DOHH2 (cell line): ENCODE data around the gene CYB561A3.

Source experiments
- H3F3A ChIP-seq: fragments of 200-600 bp; sonication (generic), shearing (Covaris generic); 2 replicates; pipeline ENCODE4 v1.6.0; 2016; ENCODE audit warnings: antibody characterized with exemption, mild to moderate bottlenecking; ENCODE audit not compliant: control insufficient read depth, insufficient read depth
- H3K27ac ChIP-seq: fragments of 200-600 bp; sonication (generic); 2 replicates; pipeline ENCODE4 v1.5.1; 2014; ENCODE audit warnings: low read depth, mild to moderate bottlenecking, low read length, moderate library complexity
- H3K27me3 ChIP-seq: fragments of 200-600 bp; sonication (generic); 2 replicates; pipeline ENCODE4 v1.6.1; 2014; ENCODE audit warnings: mild to moderate bottlenecking, low read length, mixed read lengths; ENCODE audit not compliant: control insufficient read depth
- H3K36me3 ChIP-seq: fragments of 200-600 bp; sonication (generic); 2 replicates; pipeline ENCODE4 v1.6.1; 2014; ENCODE audit warnings: mild to moderate bottlenecking, low read length, moderate library complexity, mixed read lengths; ENCODE audit not compliant: control insufficient read depth
- H3K4me1 ChIP-seq: fragments of 200-600 bp; sonication (generic); 2 replicates; pipeline ENCODE4 v1.6.1; 2014; ENCODE audit warnings: mild to moderate bottlenecking, low read length, mixed read lengths; ENCODE audit not compliant: control insufficient read depth
- H3K4me2 ChIP-seq: fragments of 200-600 bp; sonication (generic); 2 replicates; pipeline ENCODE4 v1.6.0; 2014; ENCODE audit warnings: mild to moderate bottlenecking, low read length, moderate library complexity
- H3K4me3 ChIP-seq: fragments of 200-600 bp; sonication (generic); 2 replicates; pipeline ENCODE4 v1.5.1; 2014; ENCODE audit warnings: mild to moderate bottlenecking, low read length, mixed read lengths
- H3K79me2 ChIP-seq: fragments of 200-600 bp; sonication (generic); 2 replicates; pipeline ENCODE4 v1.6.1; 2014; ENCODE audit warnings: mild to moderate bottlenecking, low read length, mixed read lengths; ENCODE audit not compliant: control insufficient read depth
- H3K9me2 ChIP-seq: fragments of 200-600 bp; sonication (generic); replicated peaks from 2 replicates; pipeline ENCODE4 v1.6.1; 2014; ENCODE audit warnings: mild to moderate bottlenecking, low read length, mixed read lengths; ENCODE audit not compliant: control insufficient read depth
- H3K9me3 ChIP-seq: fragments of 200-600 bp; sonication (generic); 2 replicates; pipeline ENCODE4 v1.6.1; 2014; ENCODE audit warnings: antibody characterized with exemption, low read length, mixed read lengths; ENCODE audit not compliant: control insufficient read depth, insufficient read depth
- H4K20me1 ChIP-seq: fragments of 200-600 bp; sonication (generic); 2 replicates; pipeline ENCODE4 v1.6.0; 2014; ENCODE audit warnings: low read depth, mild to moderate bottlenecking, antibody characterized with exemption, low read length, moderate library complexity; ENCODE audit not compliant: control insufficient read depth, insufficient read depth
- EZH2phosphoT487 ChIP-seq: fragments of 200-600 bp; sonication (generic); IDR thresholded peaks from 2 replicates; pipeline ENCODE4 v1.6.1; 2017; ENCODE audit warnings: borderline replicate concordance, mild to moderate bottlenecking, antibody characterized with exemption, low read length, moderate library complexity, mixed read lengths
- TF ChIP-seq, protein P1 (sequence below): fragments of 200-600 bp; sonication (generic); IDR thresholded peaks from one replicate; pipeline ENCODE4 v1.5.1; 2014; ENCODE audit warnings: antibody characterized with exemption, mild to moderate bottlenecking, low read depth, low read length; ENCODE audit not compliant: poor library complexity, severe bottlenecking

CYB561A3 gene

DNA sequence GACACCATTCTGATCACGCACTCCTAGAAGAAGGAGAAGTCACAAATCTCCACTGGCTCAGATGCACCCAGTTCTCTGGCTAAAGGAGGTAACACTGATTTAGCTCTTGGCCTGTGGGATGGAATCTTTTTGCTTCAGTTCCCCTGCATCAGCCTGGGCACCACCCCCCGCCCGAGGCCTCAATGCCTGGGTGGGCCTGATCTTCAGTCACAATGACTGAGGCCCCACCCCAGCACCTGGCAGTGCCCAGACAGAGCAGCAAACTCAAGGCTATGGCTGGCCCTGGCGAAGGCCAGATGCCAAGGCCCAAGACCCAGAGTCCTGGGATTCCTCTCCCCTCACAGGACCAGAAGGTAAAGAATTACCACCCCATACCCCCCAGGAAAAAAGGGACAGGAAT is 5.0 kb downstream of the CYB561A3 start:
- H3K27me3 ChIP-seq: no peaks in the 10 kb centered on the region
- no peaks in the 10 kb centered on the region for H3K9me3 ChIP-seq
- H3K9me2 ChIP-seq: no peaks in the 10 kb centered on the region
- H4K20me1 ChIP-seq: no peaks in the 10 kb centered on the region
- H3K27ac ChIP-seq: peak overlapping the region; percentile 98
- H3K4me2 ChIP-seq: peak overlapping the region; percentile 98
- peak overlapping the region; percentile 99 for H3K4me3 ChIP-seq
- H3F3A ChIP-seq: peaks cover 42% of the 10 kb centered on the region
- TF ChIP-seq EZH2phosphoT487: no peak
- TF ChIP-seq, protein P1, sequence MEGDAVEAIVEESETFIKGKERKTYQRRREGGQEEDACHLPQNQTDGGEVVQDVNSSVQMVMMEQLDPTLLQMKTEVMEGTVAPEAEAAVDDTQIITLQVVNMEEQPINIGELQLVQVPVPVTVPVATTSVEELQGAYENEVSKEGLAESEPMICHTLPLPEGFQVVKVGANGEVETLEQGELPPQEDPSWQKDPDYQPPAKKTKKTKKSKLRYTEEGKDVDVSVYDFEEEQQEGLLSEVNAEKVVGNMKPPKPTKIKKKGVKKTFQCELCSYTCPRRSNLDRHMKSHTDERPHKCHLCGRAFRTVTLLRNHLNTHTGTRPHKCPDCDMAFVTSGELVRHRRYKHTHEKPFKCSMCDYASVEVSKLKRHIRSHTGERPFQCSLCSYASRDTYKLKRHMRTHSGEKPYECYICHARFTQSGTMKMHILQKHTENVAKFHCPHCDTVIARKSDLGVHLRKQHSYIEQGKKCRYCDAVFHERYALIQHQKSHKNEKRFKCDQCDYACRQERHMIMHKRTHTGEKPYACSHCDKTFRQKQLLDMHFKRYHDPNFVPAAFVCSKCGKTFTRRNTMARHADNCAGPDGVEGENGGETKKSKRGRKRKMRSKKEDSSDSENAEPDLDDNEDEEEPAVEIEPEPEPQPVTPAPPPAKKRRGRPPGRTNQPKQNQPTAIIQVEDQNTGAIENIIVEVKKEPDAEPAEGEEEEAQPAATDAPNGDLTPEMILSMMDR: no peak
- peaks cover 68% of the 10 kb centered on the region for H3K79me2 ChIP-seq
- H3K36me3 ChIP-seq: peaks cover 72% of the 10 kb centered on the region
- H3K4me1 ChIP-seq: peaks cover 74% of the 10 kb centered on the region

DNA sequence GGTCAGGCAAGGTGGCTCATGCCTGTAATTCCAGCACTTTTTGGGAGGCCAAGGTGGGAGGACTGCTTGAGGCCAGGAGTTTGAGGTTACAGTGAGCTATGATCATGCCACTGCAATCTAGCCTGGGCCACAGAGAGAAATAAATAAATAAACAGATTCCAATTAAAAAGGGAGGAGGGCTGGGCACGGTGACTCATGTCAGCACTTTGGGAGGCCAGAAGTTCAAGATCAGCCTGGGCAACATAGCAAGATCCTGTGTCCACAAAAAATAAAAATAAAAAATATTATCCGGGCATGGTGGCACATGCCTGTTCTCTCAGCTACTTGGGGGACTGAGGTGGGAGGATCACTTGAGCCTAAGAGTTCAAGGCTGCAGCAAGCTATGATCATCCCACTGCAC is 7.5 kb downstream of the CYB561A3 start:
- H3K9me3 ChIP-seq: no peaks in the 10 kb centered on the region
- 0 out of 2 replicates have a peak, but pooled peaks cover under 1% of the 10 kb centered on the region for H4K20me1 ChIP-seq
- H3K27ac ChIP-seq: 0 out of 2 replicates have a peak overlapping the region, but pooled peaks have one; percentile 12
- H3K4me2 ChIP-seq: peak overlapping the region; percentile 98
- peaks cover 45% of the 10 kb centered on the region for H3K79me2 ChIP-seq
- no peaks in the 10 kb centered on the region for H3K27me3 ChIP-seq
- peaks cover 26% of the 10 kb centered on the region for H3F3A ChIP-seq
- H3K9me2 ChIP-seq: no peaks in the 10 kb centered on the region
- H3K4me1 ChIP-seq: peaks cover 62% of the 10 kb centered on the region
- peaks cover 77% of the 10 kb centered on the region for H3K36me3 ChIP-seq
- no peak for TF ChIP-seq EZH2phosphoT487
- TF ChIP-seq, protein P1: no peak
- H3K4me3 ChIP-seq: no peak overlapping the region

DNA sequence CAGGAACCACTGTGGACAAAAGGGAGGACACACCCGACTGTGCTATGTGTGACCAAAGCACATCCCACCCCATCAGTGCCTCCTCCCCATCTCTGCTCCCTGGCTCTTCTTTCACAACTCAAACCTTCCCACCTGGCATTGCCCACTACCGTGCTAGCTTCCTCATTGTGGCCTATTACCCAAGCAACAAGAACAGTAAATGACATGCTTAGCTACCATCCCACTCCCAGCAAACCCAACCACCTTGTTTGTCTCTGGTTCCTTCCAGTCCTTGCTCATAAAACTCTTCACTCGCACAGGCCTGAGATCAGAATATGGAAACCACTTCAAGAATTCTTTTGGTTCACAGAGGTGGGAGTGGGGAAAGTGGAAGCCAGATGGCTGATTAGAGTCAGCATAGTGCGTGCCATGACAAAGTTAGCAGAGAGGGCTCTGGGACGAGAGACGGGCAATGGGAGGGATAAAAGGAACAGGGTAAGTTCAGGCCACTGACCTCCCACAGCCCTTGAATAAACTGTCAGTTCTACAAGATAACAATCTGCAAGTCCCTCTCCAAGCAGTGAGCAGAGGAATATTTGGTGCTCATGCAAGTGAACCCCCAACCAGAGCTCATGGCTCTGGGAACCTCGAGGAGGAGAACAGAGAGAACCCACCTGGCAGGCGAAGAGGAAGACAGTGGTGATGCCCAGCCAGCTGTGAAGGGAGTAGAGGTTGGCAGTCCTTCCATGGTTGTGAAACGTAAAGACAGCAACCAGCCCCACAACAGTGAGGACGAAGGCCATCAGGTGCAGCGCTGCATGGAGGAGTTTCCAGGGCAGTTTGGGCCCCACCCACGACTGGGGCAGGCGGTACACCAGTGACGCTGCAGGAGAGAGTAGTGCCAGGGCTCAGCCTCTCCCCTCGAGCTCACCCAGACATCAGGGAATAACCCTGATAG is 8.3 kb downstream of the CYB561A3 start:
- Histone ChIP-seq H3K36me3 (peaks cover 80% of the 10 kb centered on the region), H3K9me3 (no peaks in the 10 kb centered on the region), H3K79me2 (peaks cover 38% of the 10 kb centered on the region), H3K4me3 (no peak overlapping the region), H4K20me1 (0 out of 2 replicates have a peak, but pooled peaks cover 5% of the 10 kb centered on the region), H3K27ac (0 out of 2 replicates have a peak overlapping the region, but pooled peaks have one; percentile 12), H3F3A (peaks cover 20% of the 10 kb centered on the region), H3K27me3 (no peaks in the 10 kb centered on the region), H3K4me2 (peak overlapping the region; percentile 35), H3K4me1 (peaks cover 54% of the 10 kb centered on the region), H3K9me2 (no peaks in the 10 kb centered on the region)
- no peak for TF ChIP-seq EZH2phosphoT487
- TF ChIP-seq, protein P1: no peak
